NCI-H2171 treated with DMSO at 0.1 percent for 48 hours (cell line): ENCODE data around the gene TMEM270.
"Not testable (repeated sequence)": the region's sequence is repeated elsewhere in the genome, so short reads cannot be mapped to it uniquely, and the experiment has no call there.

ENCODE experiments used
- DNase-seq: peaks from one replicate; lab custom pipeline; 2025; lab: John Stamatoyannopoulos, UW

Gene TMEM270

GRCh38 chr7:73858807-73859206 is 2.2 kb upstream of the TMEM270 start:
- no peak for DNase-seq

DNA sequence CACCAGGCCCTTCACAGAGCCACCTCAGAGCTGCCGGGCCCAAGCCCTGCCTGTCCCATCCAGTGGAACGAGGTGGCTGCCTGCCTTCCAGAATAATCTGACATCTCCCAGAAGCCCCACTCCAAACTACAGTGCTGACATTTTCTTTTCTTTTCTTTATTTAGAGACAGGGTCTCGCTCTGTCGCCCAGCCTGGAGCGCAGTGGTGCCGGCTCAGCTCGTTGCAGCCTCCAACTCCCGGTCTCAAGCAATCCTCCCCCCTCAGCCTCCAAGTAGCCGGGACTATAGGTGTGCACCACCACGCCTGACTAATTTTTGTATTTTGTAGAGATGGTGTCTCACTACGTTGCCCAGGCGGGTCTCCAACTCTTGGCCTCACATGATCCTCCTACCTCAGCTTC is 346 bp downstream of the TMEM270 start:
- DNase-seq = no peak

DNA sequence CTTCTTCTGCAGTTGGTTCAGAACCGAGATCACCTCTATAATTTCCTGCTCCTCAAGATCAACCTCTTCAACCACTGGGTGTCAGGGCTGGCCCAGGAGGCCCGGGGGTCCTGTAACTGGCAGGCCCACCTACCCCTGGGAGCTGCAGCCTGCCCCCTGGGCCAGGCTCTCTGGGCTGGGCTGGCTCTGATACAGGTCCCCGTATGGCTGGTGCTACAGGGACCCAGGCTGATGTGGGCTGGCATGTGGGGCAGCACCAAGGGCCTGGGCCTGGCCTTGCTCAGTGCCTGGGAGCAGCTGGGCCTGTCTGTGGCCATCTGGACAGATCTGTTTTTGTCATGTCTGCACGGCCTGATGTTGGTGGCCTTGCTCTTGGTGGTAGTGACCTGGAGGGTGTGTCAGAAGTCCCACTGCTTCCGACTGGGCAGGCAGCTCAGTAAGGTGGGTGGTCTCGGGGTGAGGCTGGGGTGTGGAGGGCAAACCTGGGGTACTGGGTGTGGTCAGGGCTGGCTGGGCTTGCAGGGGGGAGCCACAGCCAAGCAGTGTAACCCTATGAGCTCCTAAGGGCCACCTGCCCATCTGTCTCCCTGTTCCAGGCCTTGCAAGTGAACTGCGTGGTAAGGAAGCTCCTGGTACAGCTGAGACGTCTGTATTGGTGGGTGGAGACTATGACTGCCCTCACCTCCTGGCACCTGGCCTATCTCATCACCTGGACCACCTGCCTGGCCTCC is 4.2 kb downstream of the TMEM270 start:
- DNase-seq = peak; percentile 83

- DNase-seq = peak; percentile 36
Measured at GRCh38 chr7:73865738-73866445, 4.9 kb downstream of the TMEM270 start.

DNA sequence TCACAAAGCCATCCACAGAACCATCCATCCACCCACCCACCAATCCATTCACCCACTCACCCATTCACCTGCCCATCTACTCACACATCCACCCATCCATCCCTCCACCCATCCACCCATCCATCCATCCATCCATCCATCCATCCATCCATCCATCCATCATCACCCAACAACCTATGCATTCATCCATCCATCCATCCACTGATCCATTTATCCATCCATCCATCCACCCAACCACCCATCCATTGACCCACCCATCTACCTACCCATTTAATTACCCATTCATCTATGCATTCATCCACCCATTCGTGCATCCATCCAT is 5.4 kb downstream of the TMEM270 start:
- DNase-seq = no peak

- DNase-seq = no peak
Measured at GRCh38 chr7:73869011-73869798, 8.2 kb downstream of the TMEM270 start.

GRCh38 chr7:73870041-73870492 is 9.1 kb downstream of the TMEM270 start:
- no peak for DNase-seq

DNA sequence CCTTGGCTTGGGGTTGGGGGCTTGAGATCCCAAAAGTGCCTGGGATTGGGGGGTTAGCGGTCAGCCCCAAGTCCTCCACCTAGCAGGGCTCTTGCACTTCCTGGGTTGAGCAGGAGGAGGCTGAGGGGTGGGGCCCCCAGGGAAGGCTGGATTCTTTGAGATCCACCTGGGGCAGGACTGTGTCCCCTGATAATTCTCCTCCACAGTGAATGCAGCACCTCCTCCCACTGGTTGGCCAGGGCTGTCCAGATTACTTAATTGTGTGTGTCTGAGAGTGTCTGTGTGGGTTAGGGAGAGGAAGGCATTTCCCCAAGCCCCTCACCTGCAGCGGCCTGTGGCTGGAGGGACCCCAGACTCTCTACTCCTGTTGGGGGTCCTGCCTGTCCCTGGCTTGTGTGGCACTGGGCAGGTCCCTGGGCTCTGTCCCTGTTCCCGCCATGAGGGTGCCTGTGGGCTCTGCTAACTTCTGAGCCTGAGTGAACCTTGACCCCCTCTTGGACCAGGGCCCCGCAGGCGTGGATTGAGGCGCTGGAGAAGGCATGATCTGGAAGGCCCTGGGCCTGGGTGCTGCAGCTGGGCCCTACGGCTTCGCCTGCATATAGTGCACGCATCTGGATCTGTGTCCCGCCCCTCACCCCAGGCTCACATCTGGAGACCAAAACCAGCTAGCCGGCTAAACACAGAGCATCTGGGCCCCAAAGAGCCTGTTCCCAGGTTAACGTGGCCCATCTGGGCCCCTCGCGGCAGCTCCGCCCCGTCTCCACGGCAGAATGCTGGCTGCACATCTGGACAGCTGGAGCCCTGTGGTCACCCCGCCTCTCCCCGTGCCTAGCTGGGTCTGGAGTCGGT is 10.4 kb downstream of the TMEM270 start:
- no peak for DNase-seq

DNA sequence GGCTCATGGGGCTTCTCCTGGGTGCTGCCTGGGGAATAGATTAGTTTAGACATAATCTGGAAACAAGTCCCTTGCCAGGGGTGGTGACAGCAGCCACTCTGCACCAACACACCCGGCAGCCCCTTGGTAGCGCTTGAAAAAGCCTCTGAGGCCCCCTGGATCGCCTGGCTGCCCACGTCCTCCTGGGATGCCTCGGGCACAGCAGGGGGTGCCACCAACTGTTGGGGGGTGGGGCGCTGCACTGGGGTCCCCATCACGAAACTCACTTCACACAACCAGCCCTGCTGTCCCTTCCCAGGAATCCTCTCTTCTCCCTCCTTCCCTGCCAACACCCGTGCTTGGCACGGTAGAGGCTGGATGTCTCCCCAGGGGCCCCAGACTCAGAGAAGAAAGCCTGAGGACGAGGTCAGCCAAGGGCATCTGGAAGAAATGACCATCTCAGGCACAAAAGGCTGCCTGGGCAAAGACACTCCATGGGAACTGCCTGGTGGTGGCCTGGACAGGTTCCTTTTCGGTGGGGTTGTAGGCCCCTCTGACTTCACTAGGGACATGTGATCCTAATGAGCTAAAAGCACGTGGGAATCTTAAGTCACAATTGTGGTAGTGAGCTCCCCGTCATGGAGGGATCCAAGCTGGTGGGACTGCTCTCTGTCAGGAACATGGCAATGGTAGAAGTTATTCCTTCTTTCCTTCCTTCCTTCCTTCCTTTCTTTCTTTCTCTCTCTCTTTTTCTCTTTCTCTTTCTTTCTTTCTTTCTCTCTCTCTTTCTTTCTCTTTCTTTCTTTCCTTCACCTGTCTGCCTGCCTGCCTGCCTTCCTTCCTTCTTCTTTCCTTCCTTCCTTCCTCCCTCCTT is 11.3 kb downstream of the TMEM270 start:
- DNase-seq = no peak

- DNase-seq = no peak
Measured at GRCh38 chr7:73876361-73876760, 15.4 kb downstream of the TMEM270 start.

- DNase-seq = no peak
Measured at GRCh38 chr7:73876973-73877372, 16.0 kb downstream of the TMEM270 start.

DNA sequence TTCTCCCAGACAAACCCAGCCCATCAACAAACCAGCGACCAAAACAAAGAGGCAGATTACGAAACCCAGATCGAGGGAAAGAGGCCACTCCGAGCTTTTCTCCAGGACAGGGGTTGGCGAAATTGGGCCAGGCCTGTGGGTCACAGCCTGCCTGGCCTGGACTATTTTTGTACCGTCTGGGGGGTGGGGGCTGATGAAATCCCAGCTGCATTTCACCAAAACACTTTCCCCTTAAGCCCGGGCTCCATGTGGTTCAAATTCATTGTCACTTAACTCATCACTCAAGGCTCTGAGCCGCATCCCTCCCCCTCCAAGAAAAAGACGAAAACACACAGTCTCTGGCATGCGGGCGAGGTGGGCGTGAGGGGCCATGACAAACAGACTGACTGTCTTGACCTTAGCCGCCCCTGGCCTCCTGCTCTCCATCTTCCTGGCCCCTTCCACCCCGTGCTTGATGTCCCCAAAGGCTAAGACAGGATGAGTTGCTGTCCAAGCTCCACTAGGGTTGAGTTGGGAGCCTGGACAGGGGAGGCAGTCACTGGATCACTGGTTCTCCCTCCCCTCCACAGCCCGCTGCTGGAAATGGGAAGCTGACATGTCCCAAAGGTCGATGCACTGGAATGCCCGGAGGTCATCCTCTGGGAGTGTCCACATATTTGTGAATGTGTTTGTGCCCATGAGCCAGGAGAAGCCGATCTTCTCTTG is 19.2 kb downstream of the TMEM270 start:
- DNase-seq = no peak

DNA sequence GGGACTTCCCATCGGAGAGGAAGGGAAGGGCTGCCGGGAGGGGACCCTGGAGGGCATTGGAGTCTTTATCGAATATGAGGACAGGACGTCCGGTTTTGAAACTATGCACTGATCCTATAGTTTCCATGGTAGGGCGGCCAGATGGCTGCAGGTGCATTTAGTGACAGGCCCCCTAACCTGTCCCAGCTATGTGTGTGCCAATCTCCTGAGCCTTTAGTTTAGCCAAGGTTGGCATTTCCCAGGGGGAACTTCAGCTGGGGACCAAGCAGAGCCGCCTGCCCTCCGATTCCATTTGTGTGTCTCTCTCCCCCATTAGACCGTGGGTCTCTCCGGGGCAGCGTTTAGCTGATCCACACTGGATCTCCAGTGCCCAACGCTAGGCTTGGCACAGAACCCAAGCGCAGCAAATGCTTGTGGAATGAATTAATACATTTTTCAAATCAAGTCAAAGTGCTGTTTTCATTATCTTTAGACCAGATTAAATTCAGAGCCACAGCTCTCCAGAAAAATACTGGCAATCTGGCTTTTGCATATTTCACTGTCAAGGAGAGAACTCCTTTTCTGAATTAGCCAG is 19.9 kb downstream of the TMEM270 start:
- DNase-seq = no peak

GRCh38 chr7:73881352-73882046 is 20.5 kb downstream of the TMEM270 start:
- DNase-seq = no peak

GRCh38 chr7:73882047-73882402 is 21.1 kb downstream of the TMEM270 start:
- DNase-seq = no peak

DNA sequence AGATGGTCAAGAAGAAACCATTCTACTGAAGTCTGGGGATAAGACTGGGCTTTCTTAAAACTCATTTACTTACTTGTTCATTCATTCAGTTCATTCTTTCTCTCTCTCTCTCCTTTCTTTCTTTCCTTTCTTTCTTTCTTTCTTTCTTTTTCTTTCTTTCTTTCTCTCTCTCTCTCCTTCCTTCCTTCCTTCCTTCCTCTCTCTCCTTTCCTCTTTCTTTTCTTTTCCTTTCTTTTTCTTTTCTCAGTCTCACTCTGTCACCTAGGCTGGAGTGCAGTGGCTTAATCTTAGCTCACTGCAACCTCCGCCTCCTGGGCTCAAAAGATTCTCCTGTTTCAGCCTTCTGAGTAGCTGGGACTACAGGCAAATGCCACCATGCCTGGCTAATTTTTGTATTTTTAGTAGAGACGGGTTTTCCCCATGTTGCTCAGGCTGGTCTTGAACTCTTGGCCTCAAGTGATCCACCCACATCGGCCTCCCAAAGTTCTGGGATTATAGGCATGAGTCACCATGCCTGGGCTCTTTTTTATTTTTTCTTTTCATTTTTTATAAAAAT is 24.0 kb downstream of the TMEM270 start:
- not testable (repeated sequence) for DNase-seq

- no peak for DNase-seq
Measured at GRCh38 chr7:73885433-73885974, 24.5 kb downstream of the TMEM270 start.

- DNase-seq = no peak
Measured at GRCh38 chr7:73885975-73886798, 25.2 kb downstream of the TMEM270 start.
